Bronchial epithelial cell (primary cell): Measurements from ENCODE around the gene CASD1. TPM values are rescaled to one million over a fixed set of nuclear protein-coding genes. Genes with fewer than 3 reads are reported as not detected.

Source experiments
- DNase-seq: peaks from one replicate; pipeline ENCODE4 v3.0.0-alpha.2; 2010; ENCODE audit warnings: low read depth
- FAIRE-seq: peaks from 2 replicates; lab custom pipeline; 2011; peaks lifted over from hg19 to GRCh38; lab: Jason Lieb, UNC
- H3K27me3 ChIP-seq: 2 replicates; pipeline ENCODE4 v1.5.1; 2011; ENCODE audit warnings: low read length; ENCODE audit not compliant: control insufficient read depth, insufficient read depth
- H3K36me3 ChIP-seq: 2 replicates; pipeline ENCODE4 v1.5.1; 2011; ENCODE audit warnings: low read length; ENCODE audit not compliant: control insufficient read depth, insufficient read depth
- H3K4me3 ChIP-seq: 2 replicates; pipeline ENCODE4 v1.5.1; 2011; ENCODE audit warnings: mild to moderate bottlenecking, low read depth, low read length, control low read depth
- CTCF ChIP-seq: IDR thresholded peaks from 2 replicates; pipeline ENCODE4 v1.5.1; 2011; ENCODE audit warnings: mild to moderate bottlenecking, moderate library complexity, low read length, control low read depth, inconsistent platforms; ENCODE audit not compliant: insufficient read depth, severe bottlenecking
- total RNA-seq: library from RNA; depleted of rRNA; stranded (reverse); fragments of >200 nt; gene quantifications from 2 replicates; pipeline ENCODE4 v1.2.1, GENCODE V29; 2014

The CASD1 gene
- total RNA-seq, 1 donor from 2014 or later = 8.7 TPM

- DNase-seq (peak; percentile 25), FAIRE-seq (no peak)
- Histone ChIP-seq H3K36me3 (no peaks in the 10 kb centered on the region), H3K4me3 (no peak overlapping the region), H3K27me3 (no peaks in the 10 kb centered on the region)
- TF ChIP-seq CTCF = no peak
Observed at GRCh38 chr7:94561841-94562514, 52.4 kb downstream of the CASD1 start.

DNA sequence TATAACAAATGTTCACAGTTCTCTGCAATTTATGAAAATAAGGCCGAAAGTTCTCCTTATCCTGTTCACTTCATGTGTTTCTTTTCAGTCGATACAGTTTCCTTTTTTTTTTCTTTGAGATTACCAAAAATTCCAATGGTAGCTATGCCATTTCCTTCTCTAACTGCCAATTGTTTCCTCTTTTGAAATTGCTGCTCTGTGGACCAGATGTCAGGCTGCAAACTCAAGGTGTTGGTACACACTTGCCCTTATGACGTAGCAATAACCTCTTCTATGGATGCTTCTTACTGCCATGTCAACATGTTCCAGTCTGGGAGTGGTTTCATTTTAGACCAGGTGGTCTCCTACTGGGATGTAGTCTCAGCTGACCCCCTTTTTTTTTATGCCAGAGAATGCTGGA is 52.9 kb downstream of the CASD1 start:
- DNase-seq (no peak), FAIRE-seq (no peak)
- Histone ChIP-seq H3K27me3 (no peaks in the 10 kb centered on the region), H3K4me3 (no peak overlapping the region), H3K36me3 (no peaks in the 10 kb centered on the region)
- TF ChIP-seq CTCF = no peak

GRCh38 chr7:94565247-94565894 is 55.8 kb downstream of the CASD1 start:
- DNase-seq (no peak), FAIRE-seq (no peak)
- H3K27me3 ChIP-seq = no peaks in the 10 kb centered on the region
- no peak for TF ChIP-seq CTCF
- no peaks in the 10 kb centered on the region for H3K36me3 ChIP-seq
- H3K4me3 ChIP-seq = no peak overlapping the region

DNA sequence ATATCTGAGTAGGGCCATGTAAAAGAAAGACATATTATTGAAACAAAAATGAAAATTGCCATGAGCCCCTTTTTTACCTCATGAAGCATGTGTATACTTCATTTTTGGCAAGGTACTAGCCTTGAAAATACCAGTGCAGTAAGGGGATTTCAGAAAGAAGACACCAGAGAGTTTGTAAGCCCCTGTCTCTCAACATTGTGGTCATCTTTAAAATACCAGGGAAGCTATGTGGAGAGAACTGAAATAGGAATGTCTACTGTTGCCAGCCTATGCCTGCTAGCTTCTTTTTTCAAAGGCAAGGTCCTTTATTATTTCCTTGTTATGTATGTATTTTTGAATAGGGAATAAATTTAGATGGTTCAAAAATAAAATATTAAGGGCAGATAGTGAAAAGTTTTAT is 57.8 kb downstream of the CASD1 start:
- no peak for FAIRE-seq
- TF ChIP-seq CTCF = no peak
- DNase-seq = no peak
- Histone ChIP-seq H3K27me3 (no peaks in the 10 kb centered on the region), H3K36me3 (no peaks in the 10 kb centered on the region), H3K4me3 (no peak overlapping the region)

DNA sequence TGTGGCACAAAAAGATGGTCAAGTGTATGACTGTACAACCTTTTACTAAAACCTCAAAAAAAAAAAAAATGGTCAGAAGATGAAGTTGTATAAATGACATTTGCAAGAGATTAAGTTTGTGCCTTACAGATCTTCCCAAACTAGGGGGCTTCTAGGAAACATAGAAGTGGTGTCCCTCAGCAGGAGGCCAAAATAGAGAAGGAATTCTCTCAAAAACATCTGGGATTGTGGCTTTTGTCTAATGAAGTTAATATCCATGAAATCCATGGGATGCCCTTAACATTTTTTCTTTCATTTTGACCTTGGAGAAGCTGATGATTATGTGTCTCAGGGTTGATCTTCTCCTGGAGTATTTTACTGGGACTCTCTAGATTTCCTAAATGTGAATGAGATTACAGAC is 62.2 kb downstream of the CASD1 start:
- DNase-seq (no peak), FAIRE-seq (no peak)
- no peaks in the 10 kb centered on the region for H3K27me3 ChIP-seq
- no peak for TF ChIP-seq CTCF
- H3K4me3 ChIP-seq = no peak overlapping the region
- H3K36me3 ChIP-seq = no peaks in the 10 kb centered on the region
